Measurements from ENCODE around the gene AKAP6.

The AKAP6 gene

DNA sequence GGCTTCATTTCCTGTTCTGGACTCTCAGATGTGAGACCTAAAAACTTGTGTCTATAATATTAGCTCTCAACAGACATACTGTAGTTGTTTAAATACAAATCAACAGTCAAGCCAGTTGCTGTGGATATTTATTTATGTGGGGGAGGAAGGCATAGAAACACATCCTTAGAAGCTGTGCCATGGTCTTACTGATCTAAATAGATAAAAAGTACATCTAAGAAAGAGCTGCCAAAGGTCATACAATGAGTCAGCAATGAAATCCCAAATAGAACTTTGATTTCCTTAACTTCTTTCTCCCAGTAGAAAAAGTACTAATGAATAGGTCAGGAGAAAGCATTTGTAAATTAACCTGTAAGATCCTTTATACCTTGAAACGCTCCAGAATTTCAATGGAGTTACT is 185.1 kb downstream of the AKAP6 start:
- no peak overlapping the region for H3K4me3 ChIP-seq (ENCODE audit: low read depth, low read length)
- TF ChIP-seq, protein P1, sequence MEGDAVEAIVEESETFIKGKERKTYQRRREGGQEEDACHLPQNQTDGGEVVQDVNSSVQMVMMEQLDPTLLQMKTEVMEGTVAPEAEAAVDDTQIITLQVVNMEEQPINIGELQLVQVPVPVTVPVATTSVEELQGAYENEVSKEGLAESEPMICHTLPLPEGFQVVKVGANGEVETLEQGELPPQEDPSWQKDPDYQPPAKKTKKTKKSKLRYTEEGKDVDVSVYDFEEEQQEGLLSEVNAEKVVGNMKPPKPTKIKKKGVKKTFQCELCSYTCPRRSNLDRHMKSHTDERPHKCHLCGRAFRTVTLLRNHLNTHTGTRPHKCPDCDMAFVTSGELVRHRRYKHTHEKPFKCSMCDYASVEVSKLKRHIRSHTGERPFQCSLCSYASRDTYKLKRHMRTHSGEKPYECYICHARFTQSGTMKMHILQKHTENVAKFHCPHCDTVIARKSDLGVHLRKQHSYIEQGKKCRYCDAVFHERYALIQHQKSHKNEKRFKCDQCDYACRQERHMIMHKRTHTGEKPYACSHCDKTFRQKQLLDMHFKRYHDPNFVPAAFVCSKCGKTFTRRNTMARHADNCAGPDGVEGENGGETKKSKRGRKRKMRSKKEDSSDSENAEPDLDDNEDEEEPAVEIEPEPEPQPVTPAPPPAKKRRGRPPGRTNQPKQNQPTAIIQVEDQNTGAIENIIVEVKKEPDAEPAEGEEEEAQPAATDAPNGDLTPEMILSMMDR (IDR thresholded peaks at IDR 0.05; ENCODE audit: low read depth, low read length) = no peak

- TF ChIP-seq, protein P1 (IDR thresholded peaks at IDR 0.05; ENCODE audit: low read depth, low read length) = no peak
- no peak overlapping the region for H3K4me3 ChIP-seq (ENCODE audit: low read depth, low read length)
Observed at GRCh38 chr14:32514681-32515080, 185.6 kb downstream of the AKAP6 start.

DNA sequence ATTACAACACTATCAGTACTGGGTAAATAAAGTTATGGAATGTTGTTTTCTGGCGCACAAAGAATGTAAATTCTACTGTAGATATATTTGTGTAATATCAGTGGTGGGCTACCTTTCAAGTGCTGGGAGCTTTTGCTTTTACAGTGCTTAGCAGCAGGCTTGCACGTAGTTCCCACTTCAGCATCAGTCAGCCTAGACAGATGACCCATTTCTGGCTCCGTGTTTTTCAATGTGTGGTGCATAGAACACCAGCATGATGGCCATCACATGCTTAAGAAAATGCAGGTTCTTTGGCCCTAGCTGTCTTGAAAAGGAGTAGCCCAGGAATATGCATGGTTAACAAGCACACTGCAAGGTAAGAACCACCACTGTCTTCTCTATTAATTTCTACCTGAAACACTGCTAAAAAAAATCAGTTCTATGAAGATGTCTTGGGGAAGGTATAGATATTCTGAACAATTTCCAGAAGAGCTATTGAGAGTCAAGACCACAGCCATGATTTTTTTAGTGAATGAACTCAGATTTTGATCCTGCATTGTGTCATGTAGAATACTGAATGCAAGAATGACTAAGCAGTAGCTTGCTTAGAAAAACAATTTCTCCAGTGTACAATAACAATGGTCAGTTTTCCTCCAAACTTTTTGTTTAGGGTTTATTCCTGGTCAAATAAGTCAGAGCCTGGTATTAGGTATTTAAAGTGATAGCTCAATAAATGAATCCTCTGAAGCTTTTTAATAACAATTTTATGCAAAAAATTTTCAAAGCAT is 195.7 kb downstream of the AKAP6 start:
- TF ChIP-seq, protein P1 (IDR thresholded peaks at IDR 0.05; ENCODE audit: low read depth, low read length) = no peak
- no peak overlapping the region for H3K4me3 ChIP-seq (ENCODE audit: low read depth, low read length)

- TF ChIP-seq, protein P1 (IDR thresholded peaks at IDR 0.05; ENCODE audit: low read depth, low read length) = no peak
- no peak overlapping the region for H3K4me3 ChIP-seq (ENCODE audit: low read depth, low read length)
Observed at GRCh38 chr14:32525591-32525990, 196.5 kb downstream of the AKAP6 start.

GRCh38 chr14:32530800-32531199 is 201.7 kb downstream of the AKAP6 start:
- TF ChIP-seq, protein P1 (IDR thresholded peaks at IDR 0.05; ENCODE audit: low read depth, low read length) = no peak

DNA sequence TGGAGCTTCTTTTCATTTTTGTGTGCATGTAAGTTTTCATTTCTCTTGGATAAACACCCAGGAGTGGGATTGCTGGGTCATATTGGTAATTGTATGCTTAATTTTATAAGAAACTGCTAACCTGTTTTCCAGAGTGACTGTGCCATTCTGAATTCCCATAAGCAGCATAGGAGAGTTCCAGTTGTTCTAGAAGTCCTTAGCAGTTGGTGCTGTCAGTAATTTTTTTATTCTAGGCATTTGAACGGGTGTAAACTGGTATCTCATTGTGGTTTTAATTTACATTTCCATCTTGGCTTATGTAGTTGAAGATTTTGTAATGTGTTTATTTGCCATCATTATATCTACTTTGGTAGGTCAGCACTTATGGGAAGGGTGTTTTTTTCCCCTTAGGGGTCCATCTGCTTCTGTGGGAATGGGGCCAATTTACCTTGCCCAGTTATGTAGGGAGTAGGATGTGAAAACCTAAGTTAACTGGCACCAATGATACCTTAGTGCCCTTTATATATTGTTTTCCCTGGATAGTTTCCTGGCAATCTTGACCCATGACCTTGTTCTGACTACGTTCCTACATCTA is 202.9 kb downstream of the AKAP6 start:
- TF ChIP-seq, protein P1 (IDR thresholded peaks at IDR 0.05; ENCODE audit: low read depth, low read length) = no peak
- no peak overlapping the region for H3K4me3 ChIP-seq (ENCODE audit: low read depth, low read length)

More at GRCh38 chr14:32530800-32531199, 201.7 kb downstream of the AKAP6 start:
- no peak overlapping the region for H3K4me3 ChIP-seq (ENCODE audit: low read depth, low read length)

GRCh38 chr14:32534145-32534544 is 205.0 kb downstream of the AKAP6 start:
- H3K4me3 ChIP-seq (ENCODE audit: low read depth, low read length) = no peak overlapping the region
- TF ChIP-seq, protein P1 (IDR thresholded peaks at IDR 0.05; ENCODE audit: low read depth, low read length) = no peak
